Measurements from ENCODE around the gene SMIM14.
A peak's percentile ranks its signal among the peaks of the same experiment; 100 is the strongest.
"Not testable (repeated sequence)": the region's sequence is repeated elsewhere in the genome, so short reads cannot be mapped to it uniquely, and the experiment has no call there.

The SMIM14 gene

GRCh38 chr4:39532237-39532636 is 106.4 kb downstream of the SMIM14 start:
- not testable (repeated sequence) for DNase-seq (ENCODE audit: low read depth in 2 of 2)

- no peak for DNase-seq (ENCODE audit: low read depth in 2 of 2)
Observed at GRCh38 chr4:39530682-39531081, 108.0 kb downstream of the SMIM14 start.

- DNase-seq (ENCODE audit: low read depth in 2 of 2): no peak
Observed at GRCh38 chr4:39529534-39529933, 109.1 kb downstream of the SMIM14 start.

GRCh38 chr4:39528061-39528465 is 110.6 kb downstream of the SMIM14 start:
- DNase-seq (ENCODE audit: low read depth in 2 of 2): no peak

GRCh38 chr4:39527296-39528060 is 111.2 kb downstream of the SMIM14 start, which contains the start of gene UGDH:
Gene UGDH, minus strand, starts transcription at chr4:39527439. Its CDS starts 5,927 bp downstream, at chr4:39521512.
- peak; percentile 77 to 79 for DNase-seq (ENCODE audit: low read depth in 2 of 2)

- DNase-seq (ENCODE audit: low read depth in 2 of 2): no peak
Observed at GRCh38 chr4:39526765-39527295, 111.8 kb downstream of the SMIM14 start.

GRCh38 chr4:39525822-39526690 is 112.6 kb downstream of the SMIM14 start:
- DNase-seq (ENCODE audit: low read depth in 2 of 2): no peak

- DNase-seq (ENCODE audit: low read depth in 2 of 2): no peak
Observed at GRCh38 chr4:39524161-39524957, 114.3 kb downstream of the SMIM14 start.

GRCh38 chr4:39522068-39522467 is 116.6 kb downstream of the SMIM14 start:
- no peak for DNase-seq (ENCODE audit: low read depth in 2 of 2)

- DNase-seq (ENCODE audit: low read depth in 2 of 2): no peak
Observed at GRCh38 chr4:39521253-39521919, 117.3 kb downstream of the SMIM14 start.

GRCh38 chr4:39518484-39518883 is 120.2 kb downstream of the SMIM14 start:
- no peak for DNase-seq (ENCODE audit: low read depth in 2 of 2)

- DNase-seq (ENCODE audit: low read depth in 2 of 2): no peak
Observed at GRCh38 chr4:39516407-39516966, 122.2 kb downstream of the SMIM14 start.

- not testable (repeated sequence) for DNase-seq (ENCODE audit: low read depth in 2 of 2)
Observed at GRCh38 chr4:39515669-39516401, 122.8 kb downstream of the SMIM14 start.

GRCh38 chr4:39514888-39515401 is 123.7 kb downstream of the SMIM14 start:
- no peak for DNase-seq (ENCODE audit: low read depth in 2 of 2)

GRCh38 chr4:39514266-39514665 is 124.4 kb downstream of the SMIM14 start:
- DNase-seq (ENCODE audit: low read depth in 2 of 2): not testable (repeated sequence)

GRCh38 chr4:39510348-39510929 is 128.2 kb downstream of the SMIM14 start:
- DNase-seq (ENCODE audit: low read depth in 2 of 2): no peak

GRCh38 chr4:39505581-39505980 is 133.1 kb downstream of the SMIM14 start:
- DNase-seq (ENCODE audit: low read depth in 2 of 2): no peak

- DNase-seq (ENCODE audit: low read depth in 2 of 2): no peak
Observed at GRCh38 chr4:39504538-39504937, 134.1 kb downstream of the SMIM14 start.

GRCh38 chr4:39502664-39503035 is 136.0 kb downstream of the SMIM14 start:
- not testable (repeated sequence) for DNase-seq (ENCODE audit: low read depth in 2 of 2)
